ENCODE data around the gene PEX5L. TPM values are rescaled to one million over a fixed set of nuclear protein-coding genes. Genes with fewer than 3 reads are reported as not detected.
A peak's percentile ranks its signal among the peaks of the same experiment; 100 is the strongest.
"Not testable (repeated sequence)": the region's sequence is repeated elsewhere in the genome, so short reads cannot be mapped to it uniquely, and the experiment has no call there.

Gene PEX5L
- total and polyA plus RNA-seq, 2 donors (not counting 1 experiment from before 2014, with no cell fraction given): 0.52 to 5.9 TPM

GRCh38 chr3:180017846-180018245 lies 18.9 kb downstream of the PEX5L start:
- H3K36me3 ChIP-seq (ENCODE audit: control insufficient read depth, insufficient read depth, low read length): no peaks in the 10 kb centered on the region
- no peaks in the 10 kb centered on the region for H4K20me1 ChIP-seq (ENCODE audit: control insufficient read depth, extremely low read depth, insufficient read depth, low read length)
- no peaks in the 10 kb centered on the region for H3K9me3 ChIP-seq (ENCODE audit: control insufficient read depth, insufficient read depth, low read depth, low read length)
- no peak overlapping the region for H3K4me2 ChIP-seq (ENCODE audit: extremely low read depth, insufficient read depth, low read length)
- no peaks in the 10 kb centered on the region for H3K27me3 ChIP-seq (ENCODE audit: control insufficient read depth, insufficient read depth, low read length)
- DNase-seq (ENCODE audit: low read depth in 2 of 2): peak in 1 of 2 donors; percentile 1
- TF ChIP-seq CTCF (conservative IDR thresholded peaks at IDR 0.05 in 1 of 2, IDR thresholded peaks at IDR 0.05 in 1 of 2; ENCODE audit: low read depth in 1 of 2, low read length in 2 of 2) (no peak), EZH2 (IDR thresholded peaks at IDR 0.05; ENCODE audit: low read length, missing control alignments) (no peak)
- H3K4me1 ChIP-seq (ENCODE audit: control insufficient read depth, extremely low read depth, insufficient read depth, low read length): no peaks in the 10 kb centered on the region
- H3K27ac ChIP-seq (ENCODE audit: insufficient read depth, low read length): no peak overlapping the region
- H2AFZ ChIP-seq (ENCODE audit: low read length): no peak overlapping the region
- no peak overlapping the region for H3K4me3 ChIP-seq (replicated peaks in 1 of 4; ENCODE audit: control extremely low read depth in 1 of 4, insufficient read depth in 1 of 4, low read depth in 3 of 4, low read length in 4 of 4)
- H3K79me2 ChIP-seq (ENCODE audit: control insufficient read depth, insufficient read depth, low read length): no peaks in the 10 kb centered on the region
- H3K9ac ChIP-seq (ENCODE audit: insufficient read depth, low read length): no peak overlapping the region

- Histone ChIP-seq H3K27me3 (ENCODE audit: control insufficient read depth, insufficient read depth, low read length) (no peaks in the 10 kb centered on the region), H3K79me2 (ENCODE audit: control insufficient read depth, insufficient read depth, low read length) (no peaks in the 10 kb centered on the region), H3K9me3 (ENCODE audit: control insufficient read depth, insufficient read depth, low read depth, low read length) (no peaks in the 10 kb centered on the region), H3K9ac (ENCODE audit: insufficient read depth, low read length) (no peak overlapping the region), H3K4me3 (replicated peaks in 1 of 4; ENCODE audit: control extremely low read depth in 1 of 4, insufficient read depth in 1 of 4, low read depth in 3 of 4, low read length in 4 of 4) (no peak overlapping the region), H3K36me3 (ENCODE audit: control insufficient read depth, insufficient read depth, low read length) (no peaks in the 10 kb centered on the region), H4K20me1 (ENCODE audit: control insufficient read depth, extremely low read depth, insufficient read depth, low read length) (no peaks in the 10 kb centered on the region), H3K4me1 (ENCODE audit: control insufficient read depth, extremely low read depth, insufficient read depth, low read length) (no peaks in the 10 kb centered on the region), H2AFZ (ENCODE audit: low read length) (no peak overlapping the region), H3K4me2 (ENCODE audit: extremely low read depth, insufficient read depth, low read length) (no peak overlapping the region), H3K27ac (ENCODE audit: insufficient read depth, low read length) (no peak overlapping the region)
- DNase-seq (ENCODE audit: low read depth in 2 of 2): no peak
- no peak for TF ChIP-seq EZH2 (IDR thresholded peaks at IDR 0.05; ENCODE audit: low read length, missing control alignments)
These were observed 24.8 kb downstream of the PEX5L start for GRCh38 chr3:180011927-180012326.

- DNase-seq (ENCODE audit: low read depth in 2 of 2); H3K4me2 ChIP-seq (ENCODE audit: extremely low read depth, insufficient read depth, low read length); H3K27ac ChIP-seq (ENCODE audit: insufficient read depth, low read length); H3K79me2 ChIP-seq (ENCODE audit: control insufficient read depth, insufficient read depth, low read length); H4K20me1 ChIP-seq (ENCODE audit: control insufficient read depth, extremely low read depth, insufficient read depth, low read length); H2AFZ ChIP-seq (ENCODE audit: low read length); H3K4me3 ChIP-seq (replicated peaks in 1 of 4; ENCODE audit: control extremely low read depth in 1 of 4, insufficient read depth in 1 of 4, low read depth in 3 of 4, low read length in 4 of 4); H3K36me3 ChIP-seq (ENCODE audit: control insufficient read depth, insufficient read depth, low read length); H3K9me3 ChIP-seq (ENCODE audit: control insufficient read depth, insufficient read depth, low read depth, low read length); H3K4me1 ChIP-seq (ENCODE audit: control insufficient read depth, extremely low read depth, insufficient read depth, low read length); H3K9ac ChIP-seq (ENCODE audit: insufficient read depth, low read length); H3K27me3 ChIP-seq (ENCODE audit: control insufficient read depth, insufficient read depth, low read length): not testable (repeated sequence)
These were observed 28.4 kb downstream of the PEX5L start for GRCh38 chr3:180008318-180008717.

- H3K4me3 ChIP-seq (replicated peaks in 1 of 4; ENCODE audit: control extremely low read depth in 1 of 4, insufficient read depth in 1 of 4, low read depth in 3 of 4, low read length in 4 of 4): no peak overlapping the region
- H3K9ac ChIP-seq (ENCODE audit: insufficient read depth, low read length): no peak overlapping the region
- no peak for DNase-seq (ENCODE audit: low read depth in 2 of 2)
- H3K79me2 ChIP-seq (ENCODE audit: control insufficient read depth, insufficient read depth, low read length): no peaks in the 10 kb centered on the region
- no peak overlapping the region for H3K4me2 ChIP-seq (ENCODE audit: extremely low read depth, insufficient read depth, low read length)
- H4K20me1 ChIP-seq (ENCODE audit: control insufficient read depth, extremely low read depth, insufficient read depth, low read length): no peaks in the 10 kb centered on the region
- H3K4me1 ChIP-seq (ENCODE audit: control insufficient read depth, extremely low read depth, insufficient read depth, low read length): no peaks in the 10 kb centered on the region
- no peak overlapping the region for H3K27ac ChIP-seq (ENCODE audit: insufficient read depth, low read length)
- no peak overlapping the region for H2AFZ ChIP-seq (ENCODE audit: low read length)
- H3K36me3 ChIP-seq (ENCODE audit: control insufficient read depth, insufficient read depth, low read length): no peaks in the 10 kb centered on the region
- no peaks in the 10 kb centered on the region for H3K9me3 ChIP-seq (ENCODE audit: control insufficient read depth, insufficient read depth, low read depth, low read length)
- TF ChIP-seq CTCF (conservative IDR thresholded peaks at IDR 0.05 in 1 of 2, IDR thresholded peaks at IDR 0.05 in 1 of 2; ENCODE audit: low read depth in 1 of 2, low read length in 2 of 2) (no peak), EZH2 (IDR thresholded peaks at IDR 0.05; ENCODE audit: low read length, missing control alignments) (no peak)
- H3K27me3 ChIP-seq (ENCODE audit: control insufficient read depth, insufficient read depth, low read length): no peaks in the 10 kb centered on the region
These were observed 32.2 kb downstream of the PEX5L start for GRCh38 chr3:180004542-180004941.

Measured in fibroblast of lung (primary cell).